ENCODE results near the gene SLC9A9. TPM values are rescaled to one million over a fixed set of nuclear protein-coding genes. Genes with fewer than 3 reads are reported as not detected.

The SLC9A9 gene
- total RNA-seq, 6 experiments from 2014 or later, result 0.10 to 0.55 (median 0.33) TPM; not detected in 2

GRCh38 chr3:143478115-143478693 is 370.1 kb downstream of the SLC9A9 start:
- Mint-ChIP-seq H3K36me3 (ENCODE audit: low read depth) (no peaks in the 10 kb centered on the region), H3K27me3 (ENCODE audit: insufficient read depth) (no peaks in the 10 kb centered on the region; the same call in 1 of the 2 replicates), H3K9me3 (no peaks in the 10 kb centered on the region), H3K4me3 (no peak overlapping the region), H3K4me1 (ENCODE audit: low read depth) (no peaks in the 10 kb centered on the region), H3K27ac (no peak overlapping the region)
- TF ChIP-seq CTCF (IDR thresholded peaks at IDR 0.05), result no peak
- DNase-seq, result no peak

DNA sequence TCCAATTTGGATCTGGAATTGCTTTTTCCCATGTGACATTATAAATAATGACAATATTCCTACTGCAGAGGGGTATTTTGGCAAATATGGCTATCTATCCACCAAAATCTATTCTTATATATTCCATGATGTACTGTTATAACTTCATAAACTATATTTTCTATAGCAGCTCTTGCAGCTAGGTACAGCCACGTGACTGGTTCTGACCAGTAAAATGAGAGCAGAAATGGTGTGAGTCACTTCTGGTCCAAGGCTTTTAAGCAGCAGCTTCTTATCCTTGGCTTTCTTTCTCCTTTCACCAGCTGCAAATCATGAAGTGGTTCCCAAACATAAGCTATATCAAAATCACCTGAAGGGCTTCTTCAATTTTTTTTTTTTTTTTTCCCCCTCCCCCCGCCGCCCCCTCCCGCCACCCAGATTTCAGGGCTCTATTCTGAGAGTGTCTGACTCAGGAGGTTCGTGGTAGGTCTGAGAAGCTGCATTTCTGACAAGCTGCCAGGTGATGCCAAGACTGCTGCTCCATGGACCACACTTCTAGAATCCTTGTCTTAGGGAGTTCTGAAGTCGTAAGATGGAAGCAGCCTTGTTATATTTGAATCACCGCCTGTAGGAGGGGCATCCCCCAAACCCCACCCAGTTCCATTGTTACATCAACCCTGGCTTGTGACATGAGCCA is 371.2 kb downstream of the SLC9A9 start:
- no peaks in the 10 kb centered on the region; the same call in 1 of the 2 replicates for H3K27me3 Mint-ChIP-seq (ENCODE audit: insufficient read depth)
- H3K4me3 Mint-ChIP-seq, result no peak overlapping the region
- no peaks in the 10 kb centered on the region for H3K9me3 Mint-ChIP-seq
- H3K27ac Mint-ChIP-seq, result no peak overlapping the region
- no peak for DNase-seq
- H3K36me3 Mint-ChIP-seq (ENCODE audit: low read depth), result no peaks in the 10 kb centered on the region
- H3K4me1 Mint-ChIP-seq (ENCODE audit: low read depth), result no peaks in the 10 kb centered on the region
- no peak for TF ChIP-seq CTCF (IDR thresholded peaks at IDR 0.05)

- Mint-ChIP-seq H3K27ac (no peak overlapping the region), H3K9me3 (no peaks in the 10 kb centered on the region), H3K36me3 (ENCODE audit: low read depth) (no peaks in the 10 kb centered on the region), H3K4me1 (ENCODE audit: low read depth) (no peaks in the 10 kb centered on the region), H3K27me3 (ENCODE audit: insufficient read depth) (no peaks in the 10 kb centered on the region; the same call in 1 of the 2 replicates), H3K4me3 (no peak overlapping the region)
- TF ChIP-seq CTCF (IDR thresholded peaks at IDR 0.05), result no peak
- no peak for DNase-seq
Observed at GRCh38 chr3:143475981-143476380, 372.3 kb downstream of the SLC9A9 start.

GRCh38 chr3:143472731-143473523 is 375.3 kb downstream of the SLC9A9 start:
- DNase-seq, result no peak
- no peaks in the 10 kb centered on the region; the same call in 1 of the 2 replicates for H3K27me3 Mint-ChIP-seq (ENCODE audit: insufficient read depth)
- H3K4me3 Mint-ChIP-seq, result no peak overlapping the region

GRCh38 chr3:143471705-143472104 is 376.6 kb downstream of the SLC9A9 start:
- no peaks in the 10 kb centered on the region for H3K4me1 Mint-ChIP-seq (ENCODE audit: low read depth)
- DNase-seq, result no peak
- H3K4me3 Mint-ChIP-seq, result no peak overlapping the region
- H3K36me3 Mint-ChIP-seq (ENCODE audit: low read depth), result no peaks in the 10 kb centered on the region
- H3K27me3 Mint-ChIP-seq (ENCODE audit: insufficient read depth), result no peaks in the 10 kb centered on the region; the same call in 1 of the 2 replicates
- H3K27ac Mint-ChIP-seq, result no peak overlapping the region
- no peak for TF ChIP-seq CTCF (IDR thresholded peaks at IDR 0.05)
- no peaks in the 10 kb centered on the region for H3K9me3 Mint-ChIP-seq

More at GRCh38 chr3:143472731-143473523, 375.3 kb downstream of the SLC9A9 start:
- no peak for TF ChIP-seq CTCF (IDR thresholded peaks at IDR 0.05)
- Mint-ChIP-seq H3K36me3 (ENCODE audit: low read depth) (no peaks in the 10 kb centered on the region), H3K9me3 (no peaks in the 10 kb centered on the region), H3K27ac (no peak overlapping the region), H3K4me1 (ENCODE audit: low read depth) (no peaks in the 10 kb centered on the region)
